Calu3 (cell line): Measurements from ENCODE around the gene TTC12. TPM values are rescaled to one million over a fixed set of nuclear protein-coding genes. Genes with fewer than 3 reads are reported as not detected.

Source experiments
- BruUV-seq: library from RNA; stranded (reverse); fragments of 400-500 nt; replicated peaks from 2 replicates; lab custom pipeline; 2021; lab: Mats Ljungman, UMichigan
- CTCF ChIA-PET: fragments of 300-600 bp; sonication (Branson Sonifier 250); formaldehyde crosslinking; loops from one replicate; lab custom pipeline; 2022; ENCODE audit warnings: antibody characterized with exemption; lab: Charles Lee
- DNase-seq: peaks from one replicate; pipeline ENCODE4 v3.0.0; 2022
- H3K27ac Mint-ChIP-seq: one replicate; pipeline ENCODE4 v1.8.0; 2022; ENCODE audit warnings: mixed read lengths; ENCODE audit not compliant: unreplicated experiment
- H3K27me3 Mint-ChIP-seq: one replicate; pipeline ENCODE4 v1.8.0; 2022; ENCODE audit warnings: mixed read lengths; ENCODE audit not compliant: unreplicated experiment
- H3K36me3 Mint-ChIP-seq: one replicate; pipeline ENCODE4 v1.8.0; 2022; ENCODE audit warnings: mild to moderate bottlenecking, moderate library complexity, mixed read lengths; ENCODE audit not compliant: insufficient read depth, unreplicated experiment
- H3K4me1 Mint-ChIP-seq: one replicate; pipeline ENCODE4 v1.8.0; 2022; ENCODE audit warnings: mild to moderate bottlenecking, low read depth, mixed read lengths; ENCODE audit not compliant: unreplicated experiment
- H3K4me3 Mint-ChIP-seq: one replicate; pipeline ENCODE4 v1.8.0; 2022; ENCODE audit warnings: mild to moderate bottlenecking, low read depth, moderate library complexity, mixed read lengths; ENCODE audit not compliant: unreplicated experiment
- H3K9me3 Mint-ChIP-seq: one replicate; pipeline ENCODE4 v1.8.0; 2022; ENCODE audit warnings: low read depth, mixed read lengths; ENCODE audit not compliant: unreplicated experiment
- intact Hi-C: fragments of 100-400 bp; cut with micrococcal nuclease; formaldehyde crosslinking; loops from one replicate; pipeline ENCODE4 v1.10.0; 2022; ENCODE audit not compliant: unreplicated experiment
- total RNA-seq: library from RNA; stranded (reverse); gene quantifications from 2 replicates; pipeline ENCODE4 v1.2.3, GENCODE V29; 2022
- TF ChIP-seq, protein P1 (sequence below): fragments of 200-600 bp; IDR thresholded peaks from one replicate; pipeline ENCODE4 v1.8.0; 2022; ENCODE audit warnings: antibody characterized with exemption; ENCODE audit not compliant: unreplicated experiment

Gene TTC12
- total RNA-seq, 1 experiment from 2014 or later: 15.0 TPM

DNA sequence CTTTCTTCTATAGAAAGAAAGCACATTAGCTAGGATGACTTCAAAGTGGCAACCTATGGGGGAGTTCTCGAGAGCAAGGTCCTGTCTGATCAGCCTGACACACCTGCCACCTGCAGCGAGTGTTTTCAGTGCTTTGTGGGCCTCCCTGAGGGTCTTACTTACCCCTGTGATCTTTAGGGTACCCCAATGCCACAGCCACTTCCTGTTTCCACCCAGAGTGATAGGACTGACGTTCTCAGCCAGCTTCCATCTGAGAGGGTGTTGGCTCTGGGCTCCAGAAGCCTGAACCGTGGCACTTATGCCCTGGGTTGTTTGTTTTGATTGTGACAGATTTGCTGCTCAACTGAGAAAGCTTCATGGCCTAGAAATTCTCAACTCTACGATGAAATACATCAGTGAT is 51.5 kb downstream of the TTC12 start:
- Mint-ChIP-seq H3K9me3 (no peaks in the 10 kb centered on the region), H3K4me1 (no peaks in the 10 kb centered on the region), H3K36me3 (no peaks in the 10 kb centered on the region), H3K4me3 (no peak overlapping the region), H3K27ac (no peak overlapping the region), H3K27me3 (no peaks in the 10 kb centered on the region)
- TF ChIP-seq, protein P1, sequence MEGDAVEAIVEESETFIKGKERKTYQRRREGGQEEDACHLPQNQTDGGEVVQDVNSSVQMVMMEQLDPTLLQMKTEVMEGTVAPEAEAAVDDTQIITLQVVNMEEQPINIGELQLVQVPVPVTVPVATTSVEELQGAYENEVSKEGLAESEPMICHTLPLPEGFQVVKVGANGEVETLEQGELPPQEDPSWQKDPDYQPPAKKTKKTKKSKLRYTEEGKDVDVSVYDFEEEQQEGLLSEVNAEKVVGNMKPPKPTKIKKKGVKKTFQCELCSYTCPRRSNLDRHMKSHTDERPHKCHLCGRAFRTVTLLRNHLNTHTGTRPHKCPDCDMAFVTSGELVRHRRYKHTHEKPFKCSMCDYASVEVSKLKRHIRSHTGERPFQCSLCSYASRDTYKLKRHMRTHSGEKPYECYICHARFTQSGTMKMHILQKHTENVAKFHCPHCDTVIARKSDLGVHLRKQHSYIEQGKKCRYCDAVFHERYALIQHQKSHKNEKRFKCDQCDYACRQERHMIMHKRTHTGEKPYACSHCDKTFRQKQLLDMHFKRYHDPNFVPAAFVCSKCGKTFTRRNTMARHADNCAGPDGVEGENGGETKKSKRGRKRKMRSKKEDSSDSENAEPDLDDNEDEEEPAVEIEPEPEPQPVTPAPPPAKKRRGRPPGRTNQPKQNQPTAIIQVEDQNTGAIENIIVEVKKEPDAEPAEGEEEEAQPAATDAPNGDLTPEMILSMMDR: no peak
- CTCF ChIA-PET: no interaction called here
- BruUV-seq: no TSS peak
- DNase-seq: no peak
- intact Hi-C loops: no loop called here

DNA sequence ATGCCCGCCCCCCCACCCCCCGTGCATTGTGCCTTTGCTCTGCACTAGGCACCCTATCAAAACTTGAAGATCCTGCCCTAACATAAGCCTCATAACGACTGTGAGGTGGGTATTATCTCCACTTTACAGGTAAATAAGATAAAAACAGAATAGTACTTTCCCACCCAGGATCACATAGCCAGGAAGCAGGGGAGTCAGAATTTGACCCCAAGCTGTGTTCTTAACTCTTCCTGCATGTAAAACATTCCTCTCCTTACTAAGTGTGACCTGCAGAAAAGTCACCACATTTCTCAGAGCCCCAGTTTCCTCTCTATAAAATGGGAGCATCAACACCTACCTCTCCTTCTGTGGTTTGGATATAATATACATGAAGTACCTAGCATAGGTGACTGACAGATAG is 55.0 kb downstream of the TTC12 start:
- no peaks in the 10 kb centered on the region for H3K9me3 Mint-ChIP-seq
- no peak overlapping the region for H3K27ac Mint-ChIP-seq
- CTCF ChIA-PET: no interaction called here
- intact Hi-C loops: no loop called here
- no peaks in the 10 kb centered on the region for H3K27me3 Mint-ChIP-seq
- DNase-seq: no peak
- TF ChIP-seq, protein P1: no peak
- no peaks in the 10 kb centered on the region for H3K36me3 Mint-ChIP-seq
- no peak overlapping the region for H3K4me3 Mint-ChIP-seq
- H3K4me1 Mint-ChIP-seq: no peaks in the 10 kb centered on the region
- no TSS peak for BruUV-seq

DNA sequence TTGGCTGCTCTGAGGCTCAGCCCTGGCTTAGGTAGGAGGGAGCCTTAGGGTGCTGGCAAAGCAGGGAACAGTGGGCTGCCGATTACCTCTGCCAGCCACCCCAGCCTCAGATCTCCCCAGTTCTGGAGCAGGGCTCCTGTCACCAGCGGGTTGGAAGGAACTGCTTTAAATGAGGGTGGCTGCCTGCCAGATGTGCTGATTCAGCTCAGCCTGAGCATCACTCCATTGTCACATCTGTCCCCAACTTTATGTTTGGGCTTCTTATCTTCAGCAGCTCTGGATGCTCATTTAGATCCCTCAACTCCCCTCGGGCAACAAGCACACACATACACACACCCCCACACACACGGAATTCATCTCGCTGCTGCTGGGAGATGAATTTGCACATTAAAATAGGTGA is 56.3 kb downstream of the TTC12 start:
- Mint-ChIP-seq H3K4me1 (no peaks in the 10 kb centered on the region), H3K9me3 (no peaks in the 10 kb centered on the region), H3K36me3 (no peaks in the 10 kb centered on the region), H3K27ac (no peak overlapping the region), H3K4me3 (no peak overlapping the region), H3K27me3 (no peaks in the 10 kb centered on the region)
- CTCF ChIA-PET: no interaction called here
- BruUV-seq: no TSS peak
- no peak for DNase-seq
- TF ChIP-seq, protein P1: no peak
- intact Hi-C loops: loop anchor here (10.0 kb wide), 1 partner anchor 164 kb away; no protein-coding TSS in a partner anchor

DNA sequence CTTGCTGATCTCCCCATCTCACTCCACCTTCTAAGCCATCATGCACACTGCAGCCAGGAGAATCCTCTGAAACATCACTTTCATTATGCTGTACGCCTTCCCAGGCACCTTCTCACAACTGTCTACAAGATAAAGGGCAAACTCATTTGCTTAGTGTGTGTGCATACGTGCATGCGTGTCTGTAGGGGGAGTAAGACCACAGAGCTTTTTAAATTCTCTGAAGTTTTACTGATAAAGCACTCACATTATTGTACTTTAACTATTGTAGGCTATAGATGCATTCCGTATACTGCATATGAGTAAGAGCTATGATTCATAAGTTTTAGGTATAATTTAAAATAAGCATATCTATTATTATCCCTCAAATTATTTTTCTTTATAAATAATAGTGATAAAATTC is 57.9 kb downstream of the TTC12 start:
- CTCF ChIA-PET: interaction anchor here (1.1 kb wide), 1 partner anchor 168 kb away, joined by 3 read pairs; no protein-coding TSS in a partner anchor
- intact Hi-C loops: loop anchor here (10.0 kb wide), 1 partner anchor 162 kb away; no protein-coding TSS in a partner anchor
- BruUV-seq: no TSS peak
- no peaks in the 10 kb centered on the region for H3K4me1 Mint-ChIP-seq
- no peaks in the 10 kb centered on the region for H3K27me3 Mint-ChIP-seq
- H3K4me3 Mint-ChIP-seq: no peak overlapping the region
- H3K9me3 Mint-ChIP-seq: no peaks in the 10 kb centered on the region
- TF ChIP-seq, protein P1: no peak
- DNase-seq: no peak
- H3K36me3 Mint-ChIP-seq: no peaks in the 10 kb centered on the region
- no peak overlapping the region for H3K27ac Mint-ChIP-seq
